HEK293 (cell line): Measurements from ENCODE around the gene AGXT.

Experiments
- MZF1 ChIP-seq: fragments of 450-650 bp; formaldehyde crosslinking; IDR thresholded peaks from 2 replicates; pipeline ENCODE4 v1.5.1; 2017; ENCODE audit warnings: missing biosample characterization, missing genetic modification characterization, borderline replicate concordance
- YY1 ChIP-seq: fragments of 450-650 bp; formaldehyde crosslinking; IDR thresholded peaks from 2 replicates; pipeline ENCODE4 v1.5.1; 2018; ENCODE audit warnings: missing biosample characterization, missing genetic modification characterization
- ZNF114 ChIP-seq: fragments of 450-650 bp; formaldehyde crosslinking; IDR thresholded peaks from 2 replicates; pipeline ENCODE4 v1.5.0; 2017; ENCODE audit warnings: missing biosample characterization, missing genetic modification characterization
- ZNF133 ChIP-seq: fragments of 450-650 bp; formaldehyde crosslinking; IDR thresholded peaks from 2 replicates; pipeline ENCODE4 v1.5.1; 2016; ENCODE audit warnings: missing biosample characterization, missing genetic modification characterization
- ZNF184 ChIP-seq: fragments of 450-650 bp; IDR thresholded peaks from 2 replicates; pipeline ENCODE4 v1.5.1; 2018; ENCODE audit warnings: missing biosample characterization, mild to moderate bottlenecking, missing genetic modification characterization
- TF ChIP-seq, protein P1 (sequence below): fragments of 450-650 bp; formaldehyde crosslinking; IDR thresholded peaks from 2 replicates; pipeline ENCODE4 v1.5.1; 2016; ENCODE audit warnings: missing biosample characterization, missing genetic modification characterization
- TF ChIP-seq, protein P2 (sequence below): fragments of 450-650 bp; formaldehyde crosslinking; IDR thresholded peaks from 2 replicates; pipeline ENCODE4 v1.5.1; 2017; ENCODE audit warnings: missing biosample characterization, missing genetic modification characterization

DNA sequence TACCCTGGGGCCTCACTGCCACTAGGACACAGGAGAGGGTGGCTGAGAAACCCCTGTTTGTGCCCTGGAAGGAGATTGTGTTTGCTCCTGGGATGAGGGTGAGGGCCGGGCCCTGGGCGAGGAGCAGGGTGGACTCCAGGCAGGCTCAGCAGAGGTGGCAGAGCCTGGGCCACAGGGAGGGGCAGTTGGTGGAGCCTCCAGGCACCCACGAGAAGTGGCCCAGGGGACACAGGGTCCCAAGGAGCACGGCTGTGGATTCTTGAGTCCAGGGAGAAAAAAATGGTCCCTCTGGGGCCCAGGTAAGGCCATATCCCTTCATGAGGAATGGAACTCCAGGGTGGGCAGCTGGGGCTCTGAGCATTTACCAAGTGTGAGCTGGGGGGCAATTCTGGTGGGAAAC lies 19.0 kb downstream of the AGXT start:
- TF ChIP-seq YY1 (tag by site-specific recombination) (no peak), MZF1 (no peak), ZNF114 (tag by site-specific recombination) (no peak), ZNF184 (no peak), ZNF133 (tag by site-specific recombination) (no peak)
- TF ChIP-seq, protein P1, sequence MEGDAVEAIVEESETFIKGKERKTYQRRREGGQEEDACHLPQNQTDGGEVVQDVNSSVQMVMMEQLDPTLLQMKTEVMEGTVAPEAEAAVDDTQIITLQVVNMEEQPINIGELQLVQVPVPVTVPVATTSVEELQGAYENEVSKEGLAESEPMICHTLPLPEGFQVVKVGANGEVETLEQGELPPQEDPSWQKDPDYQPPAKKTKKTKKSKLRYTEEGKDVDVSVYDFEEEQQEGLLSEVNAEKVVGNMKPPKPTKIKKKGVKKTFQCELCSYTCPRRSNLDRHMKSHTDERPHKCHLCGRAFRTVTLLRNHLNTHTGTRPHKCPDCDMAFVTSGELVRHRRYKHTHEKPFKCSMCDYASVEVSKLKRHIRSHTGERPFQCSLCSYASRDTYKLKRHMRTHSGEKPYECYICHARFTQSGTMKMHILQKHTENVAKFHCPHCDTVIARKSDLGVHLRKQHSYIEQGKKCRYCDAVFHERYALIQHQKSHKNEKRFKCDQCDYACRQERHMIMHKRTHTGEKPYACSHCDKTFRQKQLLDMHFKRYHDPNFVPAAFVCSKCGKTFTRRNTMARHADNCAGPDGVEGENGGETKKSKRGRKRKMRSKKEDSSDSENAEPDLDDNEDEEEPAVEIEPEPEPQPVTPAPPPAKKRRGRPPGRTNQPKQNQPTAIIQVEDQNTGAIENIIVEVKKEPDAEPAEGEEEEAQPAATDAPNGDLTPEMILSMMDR (tag by site-specific recombination): no peak
- TF ChIP-seq, protein P2, sequence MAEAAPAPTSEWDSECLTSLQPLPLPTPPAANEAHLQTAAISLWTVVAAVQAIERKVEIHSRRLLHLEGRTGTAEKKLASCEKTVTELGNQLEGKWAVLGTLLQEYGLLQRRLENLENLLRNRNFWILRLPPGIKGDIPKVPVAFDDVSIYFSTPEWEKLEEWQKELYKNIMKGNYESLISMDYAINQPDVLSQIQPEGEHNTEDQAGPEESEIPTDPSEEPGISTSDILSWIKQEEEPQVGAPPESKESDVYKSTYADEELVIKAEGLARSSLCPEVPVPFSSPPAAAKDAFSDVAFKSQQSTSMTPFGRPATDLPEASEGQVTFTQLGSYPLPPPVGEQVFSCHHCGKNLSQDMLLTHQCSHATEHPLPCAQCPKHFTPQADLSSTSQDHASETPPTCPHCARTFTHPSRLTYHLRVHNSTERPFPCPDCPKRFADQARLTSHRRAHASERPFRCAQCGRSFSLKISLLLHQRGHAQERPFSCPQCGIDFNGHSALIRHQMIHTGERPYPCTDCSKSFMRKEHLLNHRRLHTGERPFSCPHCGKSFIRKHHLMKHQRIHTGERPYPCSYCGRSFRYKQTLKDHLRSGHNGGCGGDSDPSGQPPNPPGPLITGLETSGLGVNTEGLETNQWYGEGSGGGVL (tag by site-specific recombination): no peak
